HEK293 (cell line): Measurements from ENCODE around the gene PPP1R14C.

Source experiments
- CTCF ChIA-PET: fragments of 350-600 bp; formaldehyde crosslinking; extraction: SDS; loops from one replicate; lab custom pipeline; 2021; ENCODE audit warnings: antibody characterized with exemption; lab: Yijun Ruan, JAX
- POLR2A ChIA-PET: fragments of 300-600 bp; formaldehyde crosslinking; extraction: SDS; loops from one replicate; lab custom pipeline; 2020; ENCODE audit warnings: antibody characterized with exemption, inconsistent platforms; lab: Yijun Ruan, JAX
- H3K27ac ChIP-seq: fragments of 200-500 bp; sonication (Bioruptor generic); 2 replicates; pipeline ENCODE4 v1.5.1; 2014; ENCODE audit warnings: low read depth, low read length, control low read depth, inconsistent platforms; ENCODE audit errors: extremely low read depth
- H3K36me3 ChIP-seq, 2 experiments: fragments of 200-500 bp in 1 of 2; sonication (Bioruptor generic) in 1 of 2; 1 replicate in 1 of 2; 2 replicates in 1 of 2; pipeline ENCODE4 v1.5.1; 2014 to 2017; ENCODE audit warnings: inconsistent platforms in 2 of 2, low read length in 2 of 2; ENCODE audit not compliant: control insufficient read depth in 2 of 2, insufficient read depth in 1 of 2
- H3K4me1 ChIP-seq: fragments of 200-500 bp; sonication (Bioruptor generic); 2 replicates; pipeline ENCODE4 v1.5.1; 2014; ENCODE audit warnings: mild to moderate bottlenecking, low read length, inconsistent platforms; ENCODE audit not compliant: control insufficient read depth, insufficient read depth
- H3K4me3 ChIP-seq: 2 replicates; pipeline ENCODE4 v1.5.1; 2011; ENCODE audit warnings: low read depth, mild to moderate bottlenecking, control low read depth, low read length, moderate library complexity
- H3K9me3 ChIP-seq: fragments of 200-500 bp; sonication (Bioruptor generic); 2 replicates; pipeline ENCODE4 v1.5.1; 2014; ENCODE audit warnings: low read depth, low read length, inconsistent platforms; ENCODE audit not compliant: control insufficient read depth, insufficient read depth
- BCL11B ChIP-seq: fragments of 450-650 bp; formaldehyde crosslinking; IDR thresholded peaks from 2 replicates; pipeline ENCODE4 v1.5.1; 2016; ENCODE audit warnings: low read depth, missing biosample characterization, missing genetic modification characterization
- CTCF ChIP-seq: fragments of 450-650 bp; formaldehyde crosslinking; IDR thresholded peaks from 2 replicates; pipeline ENCODE4 v1.5.1; 2016; ENCODE audit warnings: missing biosample characterization, missing genetic modification characterization
- EGR2 ChIP-seq: fragments of 450-650 bp; formaldehyde crosslinking; IDR thresholded peaks from 2 replicates; pipeline ENCODE4 v1.5.1; 2016; ENCODE audit warnings: low read depth, missing biosample characterization, missing genetic modification characterization
- GFI1B ChIP-seq: fragments of 450-650 bp; formaldehyde crosslinking; IDR thresholded peaks from 2 replicates; pipeline ENCODE4 v1.5.1; 2016; ENCODE audit warnings: missing biosample characterization, missing genetic modification characterization
- HOXA7 ChIP-seq: sonication (generic); formaldehyde crosslinking; IDR thresholded peaks from 2 replicates; pipeline ENCODE4 v1.8.1; 2022; ENCODE audit warnings: missing genetic modification reagents, borderline replicate concordance
- OVOL3 ChIP-seq: fragments of 450-650 bp; formaldehyde crosslinking; IDR thresholded peaks from 2 replicates; pipeline ENCODE4 v1.5.1; 2016; ENCODE audit warnings: missing biosample characterization, missing genetic modification characterization
- REPIN1 ChIP-seq: fragments of 450-650 bp; formaldehyde crosslinking; IDR thresholded peaks from 2 replicates; pipeline ENCODE4 v1.5.1; 2017; ENCODE audit warnings: missing biosample characterization, missing genetic modification characterization, low read depth
- ZBTB20 ChIP-seq: fragments of 450-650 bp; formaldehyde crosslinking; IDR thresholded peaks from 2 replicates; pipeline ENCODE4 v1.5.1; 2016; ENCODE audit warnings: missing biosample characterization, missing genetic modification characterization
- ZBTB48 ChIP-seq: fragments of 450-650 bp; formaldehyde crosslinking; IDR thresholded peaks from 2 replicates; pipeline ENCODE4 v1.5.1; 2016; ENCODE audit warnings: missing biosample characterization, missing genetic modification characterization
- ZFP37 ChIP-seq: fragments of 450-650 bp; formaldehyde crosslinking; IDR thresholded peaks from 2 replicates; pipeline ENCODE4 v1.5.1; 2016; ENCODE audit warnings: missing biosample characterization, missing genetic modification characterization
- ZNF121 ChIP-seq: fragments of 450-650 bp; formaldehyde crosslinking; IDR thresholded peaks from 2 replicates; pipeline ENCODE4 v1.5.1; 2016; ENCODE audit warnings: missing biosample characterization, missing genetic modification characterization
- ZNF24 ChIP-seq: fragments of 450-650 bp; formaldehyde crosslinking; IDR thresholded peaks from 2 replicates; pipeline ENCODE4 v1.5.1; 2016; ENCODE audit warnings: missing biosample characterization, missing genetic modification characterization
- ZNF266 ChIP-seq: fragments of 450-650 bp; formaldehyde crosslinking; IDR thresholded peaks from 2 replicates; pipeline ENCODE4 v1.5.1; 2016; ENCODE audit warnings: missing biosample characterization, missing genetic modification characterization, low read depth
- ZNF280C ChIP-seq: fragments of 450-650 bp; formaldehyde crosslinking; IDR thresholded peaks from 2 replicates; pipeline ENCODE4 v1.5.1; 2016; ENCODE audit warnings: missing biosample characterization, missing genetic modification characterization
- ZNF311 ChIP-seq: fragments of 450-650 bp; formaldehyde crosslinking; IDR thresholded peaks from 2 replicates; pipeline ENCODE4 v1.5.1; 2017; ENCODE audit warnings: missing biosample characterization, missing genetic modification characterization, borderline replicate concordance
- ZNF366 ChIP-seq: fragments of 450-650 bp; formaldehyde crosslinking; conservative IDR thresholded peaks from 2 replicates; pipeline ENCODE4 v1.5.1; 2016; ENCODE audit warnings: missing biosample characterization, missing genetic modification characterization
- ZNF394 ChIP-seq: fragments of 450-650 bp; formaldehyde crosslinking; IDR thresholded peaks from 2 replicates; pipeline ENCODE4 v1.5.1; 2016; ENCODE audit warnings: missing biosample characterization, missing genetic modification characterization, mild to moderate bottlenecking, moderate library complexity, borderline replicate concordance
- ZNF433 ChIP-seq: fragments of 450-650 bp; formaldehyde crosslinking; IDR thresholded peaks from 2 replicates; pipeline ENCODE4 v1.5.1; 2016; ENCODE audit warnings: missing biosample characterization, missing genetic modification characterization, low read depth
- ZNF510 ChIP-seq: fragments of 450-650 bp; formaldehyde crosslinking; IDR thresholded peaks from 2 replicates; pipeline ENCODE4 v1.5.1; 2018; ENCODE audit warnings: mild to moderate bottlenecking, missing genetic modification characterization, missing biosample characterization; ENCODE audit not compliant: insufficient replicate concordance
- ZNF530 ChIP-seq: fragments of 450-650 bp; formaldehyde crosslinking; IDR thresholded peaks from 2 replicates; pipeline ENCODE4 v1.5.1; 2016; ENCODE audit warnings: low read depth, missing biosample characterization, missing genetic modification characterization
- ZNF580 ChIP-seq: fragments of 450-650 bp; formaldehyde crosslinking; IDR thresholded peaks from 2 replicates; pipeline ENCODE4 v1.5.1; 2016; ENCODE audit warnings: missing biosample characterization, missing genetic modification characterization
- ZNF664 ChIP-seq: fragments of 450-650 bp; formaldehyde crosslinking; IDR thresholded peaks from 2 replicates; pipeline ENCODE4 v1.5.1; 2016; ENCODE audit warnings: missing biosample characterization, missing genetic modification characterization
- ZNF701 ChIP-seq: fragments of 450-650 bp; formaldehyde crosslinking; IDR thresholded peaks from 2 replicates; pipeline ENCODE4 v1.5.1; 2016; ENCODE audit warnings: missing biosample characterization, missing genetic modification characterization

PPP1R14C gene

GRCh38 chr6:150211700-150212511, 69.1 kb downstream of the PPP1R14C start:
- Histone ChIP-seq H3K4me3 (no peak overlapping the region), H3K9me3 (no peaks in the 10 kb centered on the region), H3K4me1 (peaks cover 11% of the 10 kb centered on the region), H3K27ac (no peak overlapping the region)
- CTCF ChIA-PET = interaction anchor here (0.6 to 2.4 kb wide), 4 partner anchors 16 to 555 kb away, joined by 3 to 11 read pairs (median 3); no protein-coding TSS in a partner anchor
- TF ChIP-seq ZNF280C (tag by site-specific recombination) (no peak), ZNF121 (no peak), REPIN1 (tag by site-specific recombination) (no peak), ZNF510 (tag by site-specific recombination) (no peak), GFI1B (tag by site-specific recombination) (no peak), ZNF366 (tag by site-specific recombination) (no peak), ZNF266 (tag by site-specific recombination) (no peak), ZNF24 (tag by site-specific recombination) (no peak), ZNF311 (no peak)
- TF ChIP-seq, all 188 proteins: peak for 0
- peaks cover 1 to 7% of the 10 kb centered on the region in 2 experiments; a peak in 1 of 3 replicates for H3K36me3 ChIP-seq
- POLR2A ChIA-PET = no interaction called here

- H3K4me1 ChIP-seq = peaks cover 10% of the 10 kb centered on the region
- peaks cover 5 to 7% of the 10 kb centered on the region in 2 experiments; a peak in 1 of 3 replicates for H3K36me3 ChIP-seq
- no peaks in the 10 kb centered on the region for H3K9me3 ChIP-seq
- no peak for TF ChIP-seq ZBTB48 (tag by site-specific recombination)
- no peak for TF ChIP-seq ZNF433
- no peak for TF ChIP-seq ZFP37 (tag by site-specific recombination)
- no peak for TF ChIP-seq BCL11B (tag by site-specific recombination)
- no peak for TF ChIP-seq ZNF394 (tag by site-specific recombination)
- no peak for TF ChIP-seq ZNF580
- TF ChIP-seq ZNF530 = no peak
- TF ChIP-seq ZBTB20 (tag by site-specific recombination) = no peak
- no peak for TF ChIP-seq CTCF (tag by site-specific recombination)
- no peak for TF ChIP-seq OVOL3 (tag by site-specific recombination)
- TF ChIP-seq GFI1B (tag by site-specific recombination) = no peak
- TF ChIP-seq EGR2 (tag by site-specific recombination) = no peak
- TF ChIP-seq ZNF664 (tag by site-specific recombination) = no peak
- no peak for TF ChIP-seq ZNF701 (tag by site-specific recombination)
- TF ChIP-seq HOXA7 (CRISPR knock-in tag) = no peak
- CTCF ChIA-PET = interaction anchor here (2.4 kb wide), 1 partner anchor 132 kb away, joined by 11 read pairs; no protein-coding TSS in a partner anchor
- POLR2A ChIA-PET = no interaction called here
- no peak overlapping the region for H3K4me3 ChIP-seq
- no peak overlapping the region for H3K27ac ChIP-seq
These were observed 69.9 kb downstream of the PPP1R14C start for GRCh38 chr6:150212778-150213177.
